Measurements from ENCODE around the gene ME3. TPM values are rescaled to one million over a fixed set of nuclear protein-coding genes. Genes with fewer than 3 reads are reported as not detected.
A peak's percentile ranks its signal among the peaks of the same experiment; 100 is the strongest.
"Not testable (repeated sequence)": the region's sequence is repeated elsewhere in the genome, so short reads cannot be mapped to it uniquely, and the experiment has no call there.

Gene ME3
- total and polyA plus RNA-seq, 2 experiments from 2014 or later = 3.5 to 17.2 TPM

DNA sequence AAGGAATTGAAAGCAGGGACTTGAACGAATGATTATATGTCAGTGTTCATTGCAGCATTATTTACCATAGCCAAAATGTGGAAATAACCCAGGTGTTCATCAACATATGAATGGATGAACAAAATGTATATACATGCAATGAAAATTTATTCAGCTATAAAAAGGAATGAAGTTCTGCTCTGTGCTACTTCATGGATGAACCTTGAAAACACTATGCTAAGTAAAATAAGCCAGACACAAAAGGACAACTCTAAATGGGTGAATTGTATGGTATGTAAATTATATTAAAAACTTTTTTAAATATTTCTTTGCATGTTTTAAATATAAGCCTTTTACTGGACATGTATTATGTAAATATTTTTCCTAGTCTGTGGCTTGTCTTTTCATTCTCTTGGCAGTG is 107.0 kb downstream of the ME3 start:
- no peaks in the 10 kb centered on the region for H3K4me1 ChIP-seq (ENCODE audit: low read depth)
- no peaks in the 10 kb centered on the region for H3K36me3 ChIP-seq
- no peaks in the 10 kb centered on the region for H3K9me3 ChIP-seq (ENCODE audit: low read depth)
- DNase-seq (ENCODE audit: low read depth in 1 of 2, low spot score in 1 of 2) = no peak
- H3K27me3 ChIP-seq = no peaks in the 10 kb centered on the region
- TF ChIP-seq, protein P1, sequence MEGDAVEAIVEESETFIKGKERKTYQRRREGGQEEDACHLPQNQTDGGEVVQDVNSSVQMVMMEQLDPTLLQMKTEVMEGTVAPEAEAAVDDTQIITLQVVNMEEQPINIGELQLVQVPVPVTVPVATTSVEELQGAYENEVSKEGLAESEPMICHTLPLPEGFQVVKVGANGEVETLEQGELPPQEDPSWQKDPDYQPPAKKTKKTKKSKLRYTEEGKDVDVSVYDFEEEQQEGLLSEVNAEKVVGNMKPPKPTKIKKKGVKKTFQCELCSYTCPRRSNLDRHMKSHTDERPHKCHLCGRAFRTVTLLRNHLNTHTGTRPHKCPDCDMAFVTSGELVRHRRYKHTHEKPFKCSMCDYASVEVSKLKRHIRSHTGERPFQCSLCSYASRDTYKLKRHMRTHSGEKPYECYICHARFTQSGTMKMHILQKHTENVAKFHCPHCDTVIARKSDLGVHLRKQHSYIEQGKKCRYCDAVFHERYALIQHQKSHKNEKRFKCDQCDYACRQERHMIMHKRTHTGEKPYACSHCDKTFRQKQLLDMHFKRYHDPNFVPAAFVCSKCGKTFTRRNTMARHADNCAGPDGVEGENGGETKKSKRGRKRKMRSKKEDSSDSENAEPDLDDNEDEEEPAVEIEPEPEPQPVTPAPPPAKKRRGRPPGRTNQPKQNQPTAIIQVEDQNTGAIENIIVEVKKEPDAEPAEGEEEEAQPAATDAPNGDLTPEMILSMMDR (IDR thresholded peaks at IDR 0.05; ENCODE audit: low read depth, low read length) = no peak
- H3K27ac ChIP-seq = no peak overlapping the region
- no peak overlapping the region for H3K4me3 ChIP-seq

DNA sequence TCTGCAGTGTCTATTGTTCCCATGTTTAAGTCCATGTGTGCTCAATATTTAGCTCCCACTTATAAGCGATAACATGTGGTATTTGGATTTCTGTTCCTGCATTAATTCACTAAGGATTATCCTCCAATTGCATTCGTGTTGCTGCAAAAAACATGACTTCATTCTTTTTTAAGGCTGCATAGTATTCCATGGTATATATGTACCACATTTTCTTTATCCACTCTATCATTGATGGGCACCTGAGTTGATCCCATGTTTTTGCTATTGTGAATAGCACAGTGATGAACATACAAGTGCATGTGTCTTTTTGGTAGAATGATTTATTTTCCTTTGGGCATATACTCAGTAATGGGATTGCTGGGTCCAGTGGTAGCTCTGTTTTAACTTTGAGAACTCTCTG is 109.6 kb downstream of the ME3 start:
- H3K4me1 ChIP-seq (ENCODE audit: low read depth); H3K4me3 ChIP-seq; H3K27me3 ChIP-seq; H3K36me3 ChIP-seq; H3K9me3 ChIP-seq (ENCODE audit: low read depth); H3K27ac ChIP-seq; DNase-seq (ENCODE audit: low read depth in 1 of 2, low spot score in 1 of 2): not testable (repeated sequence)

DNA sequence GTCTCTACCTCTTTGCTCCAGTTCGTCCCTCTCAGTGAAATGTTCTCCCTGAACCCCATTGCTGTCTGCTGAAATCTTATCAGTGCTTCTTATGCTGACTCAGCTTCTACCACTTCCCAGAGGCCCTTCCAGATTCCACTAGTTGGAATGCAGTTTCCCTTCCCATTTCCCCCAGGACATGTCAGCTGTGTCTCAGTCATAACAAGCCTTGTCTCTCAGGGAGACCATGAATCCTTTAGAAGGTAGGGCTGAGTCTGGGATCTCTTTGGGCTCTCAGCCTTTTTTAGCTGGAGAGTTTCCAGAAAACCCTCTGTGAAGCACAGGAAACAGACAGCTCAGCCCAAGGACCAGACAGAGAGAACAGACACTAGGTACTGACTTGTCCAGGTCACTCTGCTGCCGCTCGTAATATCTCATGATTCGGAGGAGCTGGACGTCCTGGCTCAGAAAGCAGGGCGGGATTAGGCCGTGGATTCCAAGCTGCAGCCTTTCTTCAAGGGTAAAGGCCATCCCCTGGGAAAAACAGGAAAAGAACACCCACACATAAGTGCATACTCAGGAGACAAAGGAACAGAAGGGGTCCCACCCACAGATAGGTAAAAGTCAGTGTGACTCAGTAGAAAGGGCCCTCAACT is 113.0 kb downstream of the ME3 start:
- Histone ChIP-seq H3K27ac (peak overlapping the region; percentile 53), H3K27me3 (no peaks in the 10 kb centered on the region), H3K4me3 (no peak overlapping the region), H3K36me3 (no peaks in the 10 kb centered on the region), H3K9me3 (ENCODE audit: low read depth) (no peaks in the 10 kb centered on the region), H3K4me1 (ENCODE audit: low read depth) (peaks cover 4% of the 10 kb centered on the region)
- DNase-seq (ENCODE audit: low read depth in 1 of 2, low spot score in 1 of 2) = peak; percentile 2 to 95
- TF ChIP-seq, protein P1 (IDR thresholded peaks at IDR 0.05; ENCODE audit: low read depth, low read length) = no peak

DNA sequence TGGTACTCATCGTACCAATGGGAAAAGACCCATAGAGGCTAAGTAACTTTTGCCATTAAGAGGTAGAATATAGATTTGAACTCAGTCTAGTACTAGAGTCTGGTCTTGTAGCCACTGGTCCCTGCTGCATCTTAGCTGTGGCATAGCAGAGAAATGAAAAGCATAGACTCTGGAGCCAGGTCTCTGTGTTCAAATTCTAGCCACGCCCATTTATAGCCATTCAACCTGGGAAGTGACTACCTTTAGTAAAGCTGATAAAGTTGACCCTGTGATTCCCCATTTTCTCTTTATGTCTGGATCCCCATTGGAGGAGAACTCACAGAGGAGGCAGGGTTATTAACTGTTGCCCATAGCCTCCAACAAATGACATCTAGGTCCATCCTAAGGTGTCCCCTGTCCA is 113.6 kb downstream of the ME3 start:
- peak overlapping the region; percentile 53 for H3K27ac ChIP-seq

DNA sequence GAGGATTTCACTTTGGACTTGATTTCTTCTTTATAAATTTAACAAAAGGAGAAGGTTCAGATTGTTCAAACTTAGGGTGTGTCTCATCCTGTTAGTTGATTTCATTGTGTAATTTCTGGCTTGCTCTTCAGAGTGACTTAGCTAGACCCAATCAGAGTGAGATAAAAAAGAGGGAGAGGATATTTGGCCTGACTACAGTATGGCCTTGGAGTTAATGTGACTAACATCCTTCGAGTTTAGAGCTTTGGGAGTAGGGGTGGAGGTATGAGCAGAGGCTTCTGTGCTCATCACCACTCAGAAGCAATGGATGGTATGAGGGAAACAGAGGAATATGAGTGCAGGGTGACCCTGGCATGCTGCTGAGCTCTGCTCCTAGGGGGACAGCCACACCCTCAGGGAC is 114.2 kb downstream of the ME3 start:
- peaks cover 4% of the 10 kb centered on the region for H3K4me1 ChIP-seq (ENCODE audit: low read depth)
- H3K9me3 ChIP-seq (ENCODE audit: low read depth) = no peaks in the 10 kb centered on the region
- H3K27ac ChIP-seq = no peak overlapping the region
- H3K36me3 ChIP-seq = no peaks in the 10 kb centered on the region
- peak in 1 of 2 donors; percentile 70 for DNase-seq (ENCODE audit: low read depth in 1 of 2, low spot score in 1 of 2)
- H3K4me3 ChIP-seq = no peak overlapping the region
- no peaks in the 10 kb centered on the region for H3K27me3 ChIP-seq
- TF ChIP-seq, protein P1 (IDR thresholded peaks at IDR 0.05; ENCODE audit: low read depth, low read length) = no peak

More for the DNA sequence above, 113.6 kb downstream of the ME3 start:
- H3K27me3 ChIP-seq = no peaks in the 10 kb centered on the region
- H3K4me1 ChIP-seq (ENCODE audit: low read depth) = peaks cover 4% of the 10 kb centered on the region
- H3K9me3 ChIP-seq (ENCODE audit: low read depth) = no peaks in the 10 kb centered on the region
- no peaks in the 10 kb centered on the region for H3K36me3 ChIP-seq
- no peak for DNase-seq (ENCODE audit: low read depth in 1 of 2, low spot score in 1 of 2)
- TF ChIP-seq, protein P1 (IDR thresholded peaks at IDR 0.05; ENCODE audit: low read depth, low read length) = no peak
- no peak overlapping the region for H3K4me3 ChIP-seq

DNA sequence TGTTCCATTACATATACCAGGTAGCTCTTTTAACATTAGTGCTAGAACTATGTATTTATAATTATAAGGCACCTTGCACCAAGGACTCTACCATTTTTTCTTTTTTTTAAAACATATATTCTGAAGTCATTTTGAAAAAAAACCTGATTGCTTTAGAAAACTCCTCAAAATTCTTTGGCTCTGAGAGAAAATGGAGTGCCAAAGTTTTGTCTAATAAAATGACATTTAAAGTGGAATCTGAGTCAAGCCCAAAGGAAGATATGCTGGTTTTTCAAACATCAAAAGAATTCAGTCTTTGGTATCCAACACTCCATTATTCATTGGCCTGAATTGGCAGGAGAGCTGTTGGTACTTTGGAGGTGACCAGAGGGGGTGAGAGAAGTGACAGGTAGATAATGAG is 116.5 kb downstream of the ME3 start:
- H3K9me3 ChIP-seq (ENCODE audit: low read depth) = no peaks in the 10 kb centered on the region
- H3K4me1 ChIP-seq (ENCODE audit: low read depth) = peaks cover 4% of the 10 kb centered on the region
- H3K27me3 ChIP-seq = no peaks in the 10 kb centered on the region
- TF ChIP-seq, protein P1 (IDR thresholded peaks at IDR 0.05; ENCODE audit: low read depth, low read length) = no peak
- no peak overlapping the region for H3K27ac ChIP-seq
- no peaks in the 10 kb centered on the region for H3K36me3 ChIP-seq
- no peak overlapping the region for H3K4me3 ChIP-seq
- DNase-seq (ENCODE audit: low read depth in 1 of 2, low spot score in 1 of 2) = no peak

Data from cardiac muscle cell (in vitro differentiated cells and primary cell).